GM20431 (cell line): ENCODE results near the gene AFF3.
"Not testable (repeated sequence)": the region's sequence is repeated elsewhere in the genome, so short reads cannot be mapped to it uniquely, and the experiment has no call there.

Experiments used
- in situ Hi-C: fragments of 300-500 bp; cut with MseI, MboI; formaldehyde crosslinking; loops from one replicate; pipeline ENCODE4 v1.15.0; 2020; ENCODE audit warnings: low sequenced_read_pairs; ENCODE audit not compliant: unreplicated experiment

AFF3 gene

GRCh38 chr2:99743146-99743545 is 399.2 kb downstream of the AFF3 start:
- in situ Hi-C loops, result no loop called here

- in situ Hi-C loops, result no loop called here
These were observed 404.9 kb downstream of the AFF3 start for GRCh38 chr2:99737537-99737936.

GRCh38 chr2:99735753-99736152 is 406.6 kb downstream of the AFF3 start:
- in situ Hi-C loops, result no loop called here

- in situ Hi-C loops, result not testable (repeated sequence)
These were observed 407.1 kb downstream of the AFF3 start for GRCh38 chr2:99735314-99735713.

- in situ Hi-C loops, result no loop called here
These were observed 408.2 kb downstream of the AFF3 start for GRCh38 chr2:99734236-99734635.

- in situ Hi-C loops, result no loop called here
These were observed 413.0 kb downstream of the AFF3 start for GRCh38 chr2:99729104-99730025.

- in situ Hi-C loops, result no loop called here
These were observed 414.2 kb downstream of the AFF3 start for GRCh38 chr2:99728166-99728565.

GRCh38 chr2:99727199-99727598 is 415.2 kb downstream of the AFF3 start:
- in situ Hi-C loops, result no loop called here

GRCh38 chr2:99726691-99727090 is 415.7 kb downstream of the AFF3 start:
- in situ Hi-C loops, result no loop called here

GRCh38 chr2:99725820-99726219 is 416.6 kb downstream of the AFF3 start:
- in situ Hi-C loops, result no loop called here

GRCh38 chr2:99722476-99722875 is 419.9 kb downstream of the AFF3 start:
- in situ Hi-C loops, result no loop called here

- in situ Hi-C loops, result no loop called here
These were observed 423.3 kb downstream of the AFF3 start for GRCh38 chr2:99719102-99719501.

GRCh38 chr2:99715956-99716355 is 426.4 kb downstream of the AFF3 start:
- in situ Hi-C loops, result no loop called here

GRCh38 chr2:99714349-99714748 is 428.0 kb downstream of the AFF3 start:
- in situ Hi-C loops, result no loop called here

- in situ Hi-C loops, result no loop called here
These were observed 431.2 kb downstream of the AFF3 start for GRCh38 chr2:99711144-99711543.

GRCh38 chr2:99710721-99711120 is 431.7 kb downstream of the AFF3 start:
- in situ Hi-C loops, result no loop called here

GRCh38 chr2:99709229-99709628 is 433.2 kb downstream of the AFF3 start:
- in situ Hi-C loops, result no loop called here

- in situ Hi-C loops, result no loop called here
These were observed 434.2 kb downstream of the AFF3 start for GRCh38 chr2:99708231-99708630.

GRCh38 chr2:99707592-99707991 is 434.8 kb downstream of the AFF3 start:
- in situ Hi-C loops, result no loop called here

GRCh38 chr2:99706735-99707134 is 435.7 kb downstream of the AFF3 start:
- in situ Hi-C loops, result no loop called here

GRCh38 chr2:99701503-99701902 is 440.9 kb downstream of the AFF3 start:
- in situ Hi-C loops, result no loop called here
